Natural killer cell treated with Interleukin-12 subunit alpha and Interleukin-12 subunit beta and Interleukin-15 and Interleukin-18, amount 100 ng/mL, for 72 hours (primary cell): ENCODE results near the gene PATL1. TPM values are rescaled to one million over a fixed set of nuclear protein-coding genes. Genes with fewer than 3 reads are reported as not detected.
A peak's percentile ranks its signal among the peaks of the same experiment; 100 is the strongest.
"Not testable (repeated sequence)": the region's sequence is repeated elsewhere in the genome, so short reads cannot be mapped to it uniquely, and the experiment has no call there.

Experiments
- ATAC-seq, 2 donors: fragments of 150-1000 bp; cut with Tn5 transposase in 1 of 2; sonication (Bioruptor Pico), chemical (Tn5 transposase) in 1 of 2; 2 replicates each; pipeline ENCODE4 v1.10.0; 2021
- DNase-seq: peaks from one replicate; pipeline ENCODE4 v3.0.0; 2022; ENCODE audit warnings: low spot score
- H3K27ac Mint-ChIP-seq, 2 donors: 1 replicate in 1 of 2; 2 replicates in 1 of 2; pipeline ENCODE4 v1.8.0; 2022; ENCODE audit warnings: mixed read lengths in 2 of 2, mild to moderate bottlenecking in 1 of 2, moderate library complexity in 1 of 2
- H3K27me3 Mint-ChIP-seq, 2 donors: 1 replicate in 1 of 2; 2 replicates in 1 of 2; pipeline ENCODE4 v1.8.0; 2022; ENCODE audit warnings: mixed read lengths in 2 of 2
- H3K36me3 Mint-ChIP-seq: one replicate; pipeline ENCODE4 v1.8.0; 2022; ENCODE audit warnings: mixed read lengths
- H3K4me1 Mint-ChIP-seq, 2 donors: 1 replicate in 1 of 2; 2 replicates in 1 of 2; pipeline ENCODE4 v1.8.0; 2022; ENCODE audit warnings: low read depth in 2 of 2, mixed read lengths in 2 of 2, mild to moderate bottlenecking in 1 of 2
- H3K4me3 Mint-ChIP-seq: one replicate; pipeline ENCODE4 v1.8.0; 2022; ENCODE audit warnings: mixed read lengths
- H3K9me3 Mint-ChIP-seq: 2 replicates; pipeline ENCODE4 v1.8.0; 2022; ENCODE audit warnings: mixed read lengths
- total RNA-seq, 2 donors: library from RNA; stranded (reverse); gene quantifications; one replicate each; pipeline ENCODE4 v1.2.3, GENCODE V29; 2022

The PATL1 gene
- total RNA-seq, 2 donors from 2014 or later: 50.5 to 62.9 TPM

DNA sequence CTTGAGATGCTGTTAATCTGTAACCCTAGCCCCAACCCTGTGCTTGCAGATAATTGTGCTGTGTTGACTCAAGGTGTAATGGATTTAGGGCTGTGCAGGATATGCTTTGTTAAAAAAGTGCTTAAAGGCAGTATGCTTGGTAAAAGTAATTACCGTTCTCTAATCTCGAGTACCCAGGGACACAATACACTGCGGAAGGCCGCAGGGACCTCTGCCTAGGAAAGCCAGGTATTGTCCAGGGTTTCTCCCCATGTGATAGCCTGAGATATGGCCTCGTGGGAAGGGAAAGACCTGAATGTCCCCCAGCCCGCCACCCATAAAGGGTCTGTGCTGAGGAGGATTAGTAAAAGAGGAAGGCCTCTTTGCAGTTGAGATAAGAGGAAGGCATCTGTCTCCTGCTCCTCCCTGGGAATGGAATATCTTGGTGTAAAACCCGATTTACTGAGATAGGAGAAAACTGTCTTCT, 12.5 kb upstream of the PATL1 start:
- H3K27me3 Mint-ChIP-seq: peaks cover 16 to 21% of the 10 kb centered on the region in 2 donors
- DNase-seq: not testable (repeated sequence)

DNA sequence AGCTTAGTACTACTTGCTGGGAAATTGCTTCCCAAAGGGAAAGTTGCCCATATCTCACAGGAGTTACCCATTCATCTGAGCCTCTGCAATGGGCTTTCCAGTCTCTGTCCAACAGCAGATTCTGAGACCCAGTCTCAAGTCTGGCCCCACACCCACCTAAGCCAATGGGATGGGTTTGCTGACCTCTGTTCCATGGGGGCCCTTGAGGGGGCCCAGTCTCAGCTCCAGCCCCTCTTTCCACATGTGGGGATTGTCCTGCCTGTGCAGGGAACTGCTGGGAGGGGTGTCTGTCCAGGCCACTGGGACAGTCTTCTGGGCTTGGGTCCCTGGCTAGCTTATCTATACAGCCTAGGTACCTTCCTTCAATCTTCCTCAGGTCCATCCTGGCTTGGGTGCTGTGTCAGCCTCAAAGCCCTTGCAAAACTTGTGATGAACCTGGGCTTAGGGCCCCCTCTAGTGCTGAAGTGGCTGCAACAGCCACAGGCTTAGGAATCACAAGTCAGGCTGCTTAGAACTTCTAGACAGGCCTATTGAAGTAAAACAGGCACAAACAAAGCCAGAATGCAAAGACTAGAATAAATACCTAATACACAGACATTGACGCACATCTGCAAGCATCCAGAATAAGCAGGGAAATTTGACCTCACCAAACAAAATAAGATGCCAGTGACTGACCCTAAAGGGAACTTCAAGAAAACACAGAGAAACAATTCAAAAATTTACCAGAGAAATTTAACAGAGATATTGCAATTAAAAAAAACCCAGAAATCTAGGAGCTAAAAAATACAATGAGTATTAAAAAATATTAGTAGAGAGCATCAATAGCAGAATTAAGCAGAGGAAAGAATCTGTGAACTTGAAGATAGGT, 11.7 kb upstream of the PATL1 start:
- Mint-ChIP-seq H3K27me3 (peaks cover 13 to 14% of the 10 kb centered on the region in 2 donors), H3K4me1 (no peaks in the 10 kb centered on the region), H3K27ac (no peak overlapping the region), H3K36me3 (no peaks in the 10 kb centered on the region), H3K4me3 (no peak overlapping the region), H3K9me3 (no peaks in the 10 kb centered on the region)
- ATAC-seq (peak; percentile 66 to 72), DNase-seq (peak; percentile 64)

More for the DNA sequence above, 12.5 kb upstream of the PATL1 start:
- H3K4me3 Mint-ChIP-seq, ATAC-seq, H3K27ac Mint-ChIP-seq, H3K4me1 Mint-ChIP-seq, H3K36me3 Mint-ChIP-seq, H3K9me3 Mint-ChIP-seq: not testable (repeated sequence)

DNA sequence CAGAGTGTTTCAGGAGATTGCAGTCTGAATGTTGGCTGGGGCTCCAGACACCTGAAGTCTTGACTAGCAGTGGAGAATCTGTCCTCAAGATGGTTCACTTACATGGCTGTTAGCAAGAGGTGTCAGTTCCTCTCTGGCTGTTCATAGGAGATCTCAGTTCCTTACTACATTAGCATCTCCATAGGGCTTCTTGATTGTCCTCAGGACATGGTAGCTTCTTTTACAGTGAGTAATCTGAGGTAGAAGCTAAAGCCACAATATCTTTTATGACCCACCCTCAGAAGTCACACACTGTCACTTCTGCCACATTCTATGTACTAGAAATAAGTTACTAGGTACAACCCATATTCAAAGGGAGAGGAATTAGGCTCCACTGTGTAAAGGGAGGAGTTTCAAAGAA, 10.5 kb upstream of the PATL1 start:
- ATAC-seq: no peak

DNA sequence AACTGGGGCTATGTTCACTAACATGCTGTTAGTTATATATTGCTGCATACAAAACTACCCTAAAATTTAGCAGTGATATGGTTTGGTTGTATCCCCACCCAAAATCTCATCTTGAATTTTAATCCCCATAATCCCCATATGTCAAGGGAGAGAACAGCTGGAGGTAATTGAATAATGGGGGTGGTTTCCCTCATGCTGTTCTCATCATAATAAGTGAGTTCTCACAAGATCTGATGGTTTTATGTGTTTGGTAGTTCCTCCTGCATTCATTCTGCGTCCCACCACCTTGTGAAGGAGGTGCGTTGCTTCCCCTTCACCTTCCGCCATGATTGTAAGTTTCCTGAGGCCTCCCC, 10.0 kb upstream of the PATL1 start:
- no peaks in the 10 kb centered on the region for H3K4me1 Mint-ChIP-seq
- ATAC-seq: no peak
- no peak overlapping the region for H3K27ac Mint-ChIP-seq
- peaks cover 0 to 3% of the 10 kb centered on the region in 2 donors for H3K27me3 Mint-ChIP-seq
- H3K9me3 Mint-ChIP-seq: no peaks in the 10 kb centered on the region
- H3K4me3 Mint-ChIP-seq: no peak overlapping the region
- no peak for DNase-seq
- no peaks in the 10 kb centered on the region for H3K36me3 Mint-ChIP-seq

More for the DNA sequence above, 10.5 kb upstream of the PATL1 start:
- Mint-ChIP-seq H3K9me3 (no peaks in the 10 kb centered on the region), H3K4me1 (no peaks in the 10 kb centered on the region), H3K27ac (no peak overlapping the region), H3K4me3 (no peak overlapping the region), H3K36me3 (no peaks in the 10 kb centered on the region), H3K27me3 (peaks cover 5 to 7% of the 10 kb centered on the region in 2 donors)
- DNase-seq: no peak

DNA sequence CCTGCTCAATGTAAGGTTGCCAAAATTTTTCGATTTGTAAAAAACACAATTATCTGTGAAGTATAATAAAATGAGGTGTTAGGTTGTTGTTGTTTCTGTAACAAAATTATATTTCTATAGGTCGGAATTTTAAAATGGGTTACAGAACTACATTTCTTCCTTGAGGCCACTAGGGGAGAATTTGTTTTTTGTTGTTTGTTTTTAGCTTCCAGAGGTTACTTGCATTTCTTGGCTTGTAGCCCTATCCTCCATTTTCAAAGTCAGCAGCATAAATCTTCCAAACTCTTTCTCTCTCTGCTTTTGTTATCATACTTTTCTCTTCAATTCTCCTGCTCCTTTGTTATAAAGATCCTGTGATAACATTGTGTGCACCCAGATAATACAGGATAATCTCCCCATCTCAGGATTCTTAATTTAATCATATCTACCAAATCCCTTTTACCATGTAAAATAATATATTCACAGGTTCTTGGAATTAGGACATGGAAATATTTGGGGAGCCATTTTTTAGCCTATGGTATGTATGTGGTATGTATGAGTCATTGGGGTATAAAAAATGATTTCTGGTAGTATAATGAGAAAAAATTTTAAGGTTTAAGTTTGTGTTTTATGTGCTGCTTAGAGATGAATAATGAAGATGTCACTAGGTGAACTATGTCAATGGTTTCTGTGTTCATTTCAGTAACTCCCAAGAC, 9.4 kb upstream of the PATL1 start:
- H3K4me3 Mint-ChIP-seq: no peak overlapping the region

DNA sequence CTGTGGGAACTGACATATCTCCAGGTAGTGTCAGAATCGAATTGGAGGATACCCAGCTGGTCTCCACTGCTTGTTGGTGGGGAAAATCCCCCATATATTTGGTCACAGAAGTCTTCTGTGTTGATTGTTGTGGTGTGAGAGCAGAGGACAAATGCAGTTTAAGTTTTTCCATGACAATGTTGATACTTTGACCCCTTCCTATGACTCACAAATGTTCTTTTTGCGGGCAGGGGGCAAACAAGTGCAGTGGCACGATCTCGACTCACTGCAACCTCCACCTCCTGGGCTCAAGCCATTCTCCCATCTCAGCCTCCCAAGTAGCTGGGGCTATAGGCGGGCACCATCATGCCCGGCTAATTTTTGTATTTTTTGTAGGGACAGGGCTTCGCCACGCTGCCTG, 7.4 kb upstream of the PATL1 start:
- Mint-ChIP-seq H3K36me3 (no peaks in the 10 kb centered on the region), H3K9me3 (no peaks in the 10 kb centered on the region), H3K27ac (no peak overlapping the region), H3K27me3 (peaks cover 0 to 3% of the 10 kb centered on the region in 2 donors), H3K4me3 (no peak overlapping the region), H3K4me1 (no peaks in the 10 kb centered on the region)
- no peak for ATAC-seq
- no peak for DNase-seq

More for the DNA sequence above, 9.4 kb upstream of the PATL1 start:
- Mint-ChIP-seq H3K27ac (no peak overlapping the region), H3K4me1 (no peaks in the 10 kb centered on the region), H3K36me3 (no peaks in the 10 kb centered on the region), H3K27me3 (peaks cover 0 to 3% of the 10 kb centered on the region in 2 donors), H3K9me3 (no peaks in the 10 kb centered on the region)
- DNase-seq (no peak), ATAC-seq (no peak)

DNA sequence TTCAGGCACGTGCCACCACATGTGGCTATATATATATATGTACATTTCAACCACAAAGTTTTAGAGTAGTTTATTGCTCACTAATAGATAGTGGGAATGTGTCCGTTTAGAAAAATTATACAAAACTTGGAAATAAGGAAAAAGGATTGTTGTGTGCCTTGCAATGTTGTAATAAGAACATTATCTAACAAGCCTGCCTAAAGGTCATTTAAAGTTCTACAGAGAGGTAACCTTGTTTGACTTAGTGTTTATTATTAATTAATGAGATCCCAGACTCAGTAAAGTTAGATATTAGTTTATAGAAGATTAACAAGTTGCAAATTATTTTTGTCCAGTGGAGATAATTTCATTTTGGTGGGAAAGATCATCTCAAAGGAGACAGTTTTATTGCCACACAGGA, 5.5 kb upstream of the PATL1 start:
- Mint-ChIP-seq H3K27ac (no peak overlapping the region), H3K9me3 (no peaks in the 10 kb centered on the region), H3K36me3 (no peaks in the 10 kb centered on the region), H3K27me3 (peaks cover 0 to 3% of the 10 kb centered on the region in 2 donors), H3K4me3 (no peak overlapping the region), H3K4me1 (peaks cover 6 to 7% of the 10 kb centered on the region in 2 donors)
- DNase-seq: no peak
- ATAC-seq: no peak

DNA sequence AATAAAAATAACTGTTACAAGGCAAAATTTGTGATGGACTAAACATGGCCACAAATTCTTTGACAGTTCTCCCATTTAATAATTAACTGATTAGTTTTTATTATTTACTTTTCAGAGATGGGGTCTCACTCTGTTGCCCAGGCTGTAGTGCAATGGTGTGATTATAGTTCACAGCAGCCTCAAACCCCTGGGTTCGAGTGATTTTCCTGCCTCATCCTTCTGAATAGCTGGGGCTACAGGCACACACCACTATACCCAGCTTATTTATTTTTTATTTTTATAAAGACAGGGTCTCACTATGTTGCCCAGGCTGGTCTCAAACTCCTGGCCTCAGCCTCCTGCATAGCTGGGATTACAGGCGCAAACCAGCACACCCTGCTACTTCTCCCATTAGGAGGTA, 4.5 kb upstream of the PATL1 start:
- Mint-ChIP-seq H3K4me3 (no peak overlapping the region), H3K36me3 (no peaks in the 10 kb centered on the region), H3K4me1 (peaks cover 8% of the 10 kb centered on the region in 2 donors), H3K9me3 (no peaks in the 10 kb centered on the region), H3K27me3 (peaks cover 0 to 3% of the 10 kb centered on the region in 2 donors), H3K27ac (no peak overlapping the region)
- ATAC-seq: no peak
- DNase-seq: no peak

DNA sequence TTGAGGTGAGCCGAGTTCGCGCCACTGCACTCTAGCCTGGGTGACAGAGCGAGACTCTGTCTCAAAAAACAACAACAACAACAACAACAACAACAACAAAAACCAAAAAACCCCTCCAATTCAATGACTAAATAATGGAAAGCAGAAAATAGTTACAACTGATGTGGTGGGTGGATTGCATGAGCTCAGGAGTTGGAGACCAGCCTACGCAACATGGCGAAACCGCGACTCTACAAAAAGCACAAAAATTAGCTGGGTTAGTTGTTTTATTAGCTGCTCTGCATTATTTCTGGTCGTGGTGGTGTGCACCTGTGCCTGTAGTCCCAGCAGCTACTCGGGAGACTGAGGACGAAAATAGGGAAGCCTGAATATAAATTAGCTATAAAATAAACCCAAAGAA, 2.6 kb upstream of the PATL1 start:
- no peaks in the 10 kb centered on the region for H3K9me3 Mint-ChIP-seq
- H3K4me3 Mint-ChIP-seq: no peak overlapping the region
- no peak for DNase-seq
- no peak overlapping the region for H3K27ac Mint-ChIP-seq
- ATAC-seq: no peak
- H3K27me3 Mint-ChIP-seq: no peaks in the 10 kb centered on the region
- H3K36me3 Mint-ChIP-seq: peaks cover 11% of the 10 kb centered on the region
- peaks cover 26% of the 10 kb centered on the region in 2 donors for H3K4me1 Mint-ChIP-seq

DNA sequence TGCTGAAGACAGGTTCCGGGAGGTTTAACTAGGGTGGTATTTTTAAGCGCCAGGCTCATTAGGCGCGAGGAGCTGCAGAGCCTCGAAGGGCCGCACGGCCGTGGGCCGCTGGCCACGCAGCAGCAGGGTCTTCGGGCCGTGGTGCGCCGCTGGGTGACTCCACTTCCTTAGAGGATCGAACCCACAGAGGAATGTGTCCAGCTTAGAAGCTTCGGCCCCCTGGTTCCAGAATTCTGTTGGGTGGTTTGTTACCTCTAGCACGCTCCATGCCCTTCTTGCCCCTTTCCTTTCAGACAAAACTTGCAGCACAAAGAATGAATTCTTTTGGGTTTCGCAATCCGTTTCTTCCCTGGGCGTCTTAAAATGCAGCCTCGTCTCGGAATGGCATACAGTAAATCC, 773 bp upstream of the PATL1 start:
- H3K27ac Mint-ChIP-seq: peak overlapping the region; percentile 95 to 99
- no peak for ATAC-seq
- peaks cover 21% of the 10 kb centered on the region for H3K36me3 Mint-ChIP-seq
- peaks cover 34 to 36% of the 10 kb centered on the region in 2 donors for H3K4me1 Mint-ChIP-seq
- DNase-seq: no peak
- H3K27me3 Mint-ChIP-seq: no peaks in the 10 kb centered on the region
- no peaks in the 10 kb centered on the region for H3K9me3 Mint-ChIP-seq
- peak overlapping the region; percentile 95 for H3K4me3 Mint-ChIP-seq

DNA sequence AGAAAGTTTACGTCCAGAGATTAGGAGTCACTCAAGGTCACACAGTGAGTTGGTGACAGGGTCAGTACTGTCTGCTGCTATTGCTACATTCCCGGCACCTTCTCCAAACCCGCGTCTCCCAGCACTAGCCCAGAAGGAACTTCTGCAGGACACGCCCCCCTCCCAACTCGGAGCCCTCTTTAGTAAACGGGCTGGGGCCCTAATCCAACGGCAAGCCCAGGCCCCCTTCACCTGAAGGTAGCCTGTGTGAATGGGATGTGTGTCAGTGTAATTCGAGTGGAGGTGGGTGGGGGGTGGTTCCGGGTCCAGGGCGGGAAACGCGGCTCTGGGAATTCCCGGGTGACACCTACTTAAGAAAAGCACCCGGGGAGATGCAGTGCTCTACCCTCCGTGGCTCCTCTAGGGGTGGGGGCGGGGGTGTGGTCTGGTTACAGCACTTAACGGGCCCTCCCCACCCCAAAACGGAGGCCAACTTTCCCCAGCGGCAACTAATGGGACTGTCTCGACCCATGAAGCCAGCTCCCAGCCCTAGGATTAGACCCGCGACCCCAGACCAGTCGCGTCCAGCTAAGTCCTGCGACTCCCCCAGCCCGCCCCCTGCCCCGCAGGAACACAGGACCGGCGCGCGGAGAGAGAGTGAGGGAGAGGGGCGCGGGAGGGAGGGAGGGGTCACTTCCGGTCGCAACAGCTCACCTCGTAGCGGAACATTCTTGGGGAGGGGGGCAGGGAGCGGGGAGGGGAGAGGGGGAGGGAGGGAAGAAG, 468 bp downstream of the PATL1 start:
- Mint-ChIP-seq H3K9me3 (no peaks in the 10 kb centered on the region), H3K27me3 (no peaks in the 10 kb centered on the region), H3K27ac (peak overlapping the region; percentile 95 to 99), H3K4me1 (peaks cover 34 to 41% of the 10 kb centered on the region in 2 donors), H3K4me3 (peak overlapping the region; percentile 95), H3K36me3 (peaks cover 21% of the 10 kb centered on the region)
- DNase-seq (peak; percentile 73), ATAC-seq (peak; percentile 60 to 61)

DNA sequence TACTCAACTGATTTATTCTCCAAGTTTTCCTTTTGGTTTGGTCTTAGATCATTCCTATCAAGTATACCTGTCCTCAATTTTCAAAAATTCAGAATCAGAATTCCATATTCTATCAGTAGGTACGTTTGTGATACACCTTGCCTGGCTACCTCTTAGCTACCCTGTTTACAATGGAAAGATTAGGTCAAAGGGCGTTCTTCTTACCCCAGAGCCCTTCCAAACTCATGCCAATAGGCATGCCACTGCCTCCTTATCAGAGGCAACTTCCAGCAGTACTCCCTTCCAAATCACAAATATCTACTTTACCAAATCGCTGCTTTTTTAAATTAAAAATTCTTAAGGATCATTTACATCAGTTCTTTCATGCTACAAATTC, 1.0 kb downstream of the PATL1 start:
- DNase-seq: no peak
- no peaks in the 10 kb centered on the region for H3K9me3 Mint-ChIP-seq
- no peak for ATAC-seq
- peaks cover 34 to 41% of the 10 kb centered on the region in 2 donors for H3K4me1 Mint-ChIP-seq
- H3K4me3 Mint-ChIP-seq: peak overlapping the region; percentile 95
- no peaks in the 10 kb centered on the region for H3K27me3 Mint-ChIP-seq
- H3K36me3 Mint-ChIP-seq: peaks cover 21% of the 10 kb centered on the region
- H3K27ac Mint-ChIP-seq: peak overlapping the region; percentile 95 to 99

DNA sequence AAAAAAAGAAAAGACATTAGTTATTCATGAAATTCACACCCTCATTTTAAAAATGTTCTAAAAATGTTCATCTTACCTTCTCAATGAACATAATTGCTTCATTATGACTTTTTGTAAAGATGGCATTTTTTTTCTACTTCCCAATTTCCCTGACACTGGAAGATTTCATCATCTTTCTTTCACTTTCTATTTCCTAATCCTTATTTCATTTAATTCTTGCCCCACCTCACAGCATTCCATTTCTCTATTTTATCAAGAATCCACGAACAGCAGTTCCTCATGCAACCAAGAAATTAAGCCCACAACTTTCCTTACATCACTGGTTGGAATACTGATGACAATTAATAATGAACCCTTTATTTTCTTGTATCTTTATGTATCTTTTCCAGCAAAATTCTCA, 1.9 kb downstream of the PATL1 start:
- H3K4me3 Mint-ChIP-seq: peak overlapping the region; percentile 95
- peak overlapping the region; percentile 95 to 99 for H3K27ac Mint-ChIP-seq
- H3K9me3 Mint-ChIP-seq: no peaks in the 10 kb centered on the region
- ATAC-seq: no peak
- peaks cover 21% of the 10 kb centered on the region for H3K36me3 Mint-ChIP-seq
- no peaks in the 10 kb centered on the region for H3K27me3 Mint-ChIP-seq
- H3K4me1 Mint-ChIP-seq: peaks cover 34 to 41% of the 10 kb centered on the region in 2 donors
- no peak for DNase-seq
